ENCODE data around the gene AP1G1.

Gene AP1G1

DNA sequence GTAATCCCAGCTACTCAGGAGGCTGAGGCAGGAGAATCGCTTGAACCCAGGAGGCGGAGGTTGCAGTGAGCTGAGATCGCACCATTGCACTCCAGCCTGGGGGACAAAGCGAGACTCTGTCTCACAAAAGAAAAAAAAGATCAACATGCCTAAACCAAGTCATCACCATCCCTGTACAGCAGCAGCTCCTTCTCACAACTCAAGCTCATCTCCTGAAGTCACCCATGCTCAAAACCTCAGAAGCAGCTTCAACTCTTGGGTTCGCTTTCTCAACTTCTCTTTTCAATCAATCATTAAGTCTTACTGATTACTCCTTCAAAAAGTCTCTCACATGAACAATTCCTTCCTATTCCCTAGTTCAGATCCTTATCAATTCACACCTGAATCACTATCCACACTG lies 115.5 kb downstream of the AP1G1 start (continued):
- TF ChIP-seq ZNF138 (tag by site-specific recombination; IDR thresholded peaks at IDR 0.05; ENCODE audit: borderline replicate concordance) = no peak
- TF ChIP-seq, protein P1, sequence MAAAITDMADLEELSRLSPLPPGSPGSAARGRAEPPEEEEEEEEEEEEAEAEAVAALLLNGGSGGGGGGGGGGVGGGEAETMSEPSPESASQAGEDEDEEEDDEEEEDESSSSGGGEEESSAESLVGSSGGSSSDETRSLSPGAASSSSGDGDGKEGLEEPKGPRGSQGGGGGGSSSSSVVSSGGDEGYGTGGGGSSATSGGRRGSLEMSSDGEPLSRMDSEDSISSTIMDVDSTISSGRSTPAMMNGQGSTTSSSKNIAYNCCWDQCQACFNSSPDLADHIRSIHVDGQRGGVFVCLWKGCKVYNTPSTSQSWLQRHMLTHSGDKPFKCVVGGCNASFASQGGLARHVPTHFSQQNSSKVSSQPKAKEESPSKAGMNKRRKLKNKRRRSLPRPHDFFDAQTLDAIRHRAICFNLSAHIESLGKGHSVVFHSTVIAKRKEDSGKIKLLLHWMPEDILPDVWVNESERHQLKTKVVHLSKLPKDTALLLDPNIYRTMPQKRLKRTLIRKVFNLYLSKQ (tag by site-specific recombination; IDR thresholded peaks at IDR 0.05; ENCODE audit: borderline replicate concordance) = no peak
- TF ChIP-seq ZSCAN30 (tag by site-specific recombination; IDR thresholded peaks at IDR 0.05) = no peak
- no peak for TF ChIP-seq KLF8 (tag by site-specific recombination; IDR thresholded peaks at IDR 0.05)
- no peak for TF ChIP-seq ZNF155 (tag by site-specific recombination; IDR thresholded peaks at IDR 0.05)
- TF ChIP-seq ZNF629 (tag by site-specific recombination; IDR thresholded peaks at IDR 0.05) = no peak
- TF ChIP-seq, protein P2, sequence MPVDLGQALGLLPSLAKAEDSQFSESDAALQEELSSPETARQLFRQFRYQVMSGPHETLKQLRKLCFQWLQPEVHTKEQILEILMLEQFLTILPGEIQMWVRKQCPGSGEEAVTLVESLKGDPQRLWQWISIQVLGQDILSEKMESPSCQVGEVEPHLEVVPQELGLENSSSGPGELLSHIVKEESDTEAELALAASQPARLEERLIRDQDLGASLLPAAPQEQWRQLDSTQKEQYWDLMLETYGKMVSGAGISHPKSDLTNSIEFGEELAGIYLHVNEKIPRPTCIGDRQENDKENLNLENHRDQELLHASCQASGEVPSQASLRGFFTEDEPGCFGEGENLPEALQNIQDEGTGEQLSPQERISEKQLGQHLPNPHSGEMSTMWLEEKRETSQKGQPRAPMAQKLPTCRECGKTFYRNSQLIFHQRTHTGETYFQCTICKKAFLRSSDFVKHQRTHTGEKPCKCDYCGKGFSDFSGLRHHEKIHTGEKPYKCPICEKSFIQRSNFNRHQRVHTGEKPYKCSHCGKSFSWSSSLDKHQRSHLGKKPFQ (tag by site-specific recombination; IDR thresholded peaks at IDR 0.05) = no peak
- no peak for TF ChIP-seq ZNF423 (tag by site-specific recombination; IDR thresholded peaks at IDR 0.05)

DNA sequence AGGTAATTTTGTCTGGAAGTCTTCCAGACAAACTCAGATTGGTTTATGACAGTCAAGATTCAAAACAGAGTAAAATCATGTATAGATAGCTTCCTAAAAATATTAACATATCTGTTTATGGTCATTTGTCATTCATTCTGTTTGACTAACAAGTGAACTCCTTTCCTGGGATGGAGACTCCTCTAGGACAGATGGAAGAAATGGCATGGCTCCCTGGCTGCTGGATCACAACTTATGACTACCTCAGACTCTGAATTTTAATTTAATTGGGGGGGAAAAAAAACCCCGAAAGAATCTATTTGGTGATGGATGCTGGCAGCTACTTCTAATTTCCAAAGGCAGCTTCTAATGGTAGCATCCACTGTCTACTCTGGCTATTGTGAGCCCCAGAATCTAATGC lies 118.7 kb downstream of the AP1G1 start:
- Histone ChIP-seq H3K36me3 (ENCODE audit: control insufficient read depth in 2 of 2, insufficient read depth in 1 of 2, low read length in 2 of 2) (peaks cover 16 to 39% of the 10 kb centered on the region in 2 experiments), H3K9me3 (ENCODE audit: control insufficient read depth, insufficient read depth, low read depth, low read length) (no peaks in the 10 kb centered on the region), H3K4me1 (ENCODE audit: control insufficient read depth, insufficient read depth, low read length) (no peaks in the 10 kb centered on the region), H3K4me3 (ENCODE audit: low read depth, low read length) (no peak overlapping the region), H3K27ac (ENCODE audit: extremely low read depth, low read depth, low read length) (no peak overlapping the region)
- ChIA-PET CTCF (no interaction called here), POLR2A (no interaction called here)
- TF ChIP-seq ZNF175 (tag by site-specific recombination; IDR thresholded peaks at IDR 0.05) (no peak), PRDM1 (tag by site-specific recombination; IDR thresholded peaks at IDR 0.05) (no peak), ZNF37A (tag by site-specific recombination; IDR thresholded peaks at IDR 0.05) (no peak), ZNF24 (tag by site-specific recombination; IDR thresholded peaks at IDR 0.05) (no peak), GLI4 (tag by site-specific recombination; IDR thresholded peaks at IDR 0.05) (no peak), MZF1 (tag by site-specific recombination; IDR thresholded peaks at IDR 0.05; ENCODE audit: borderline replicate concordance) (no peak), ZNF311 (tag by site-specific recombination; IDR thresholded peaks at IDR 0.05; ENCODE audit: borderline replicate concordance) (no peak), ZNF747 (tag by site-specific recombination; IDR thresholded peaks at IDR 0.05) (no peak), ZNF596 (tag by site-specific recombination; IDR thresholded peaks at IDR 0.05) (no peak), ZNF501 (tag by site-specific recombination; IDR thresholded peaks at IDR 0.05) (no peak), ZNF157 (tag by site-specific recombination; IDR thresholded peaks at IDR 0.05) (no peak), ZBTB21 (tag by site-specific recombination; IDR thresholded peaks at IDR 0.05) (no peak), ZNF223 (tag by site-specific recombination; IDR thresholded peaks at IDR 0.05) (no peak), ZBTB8A (tag by site-specific recombination; IDR thresholded peaks at IDR 0.05) (no peak)
- TF ChIP-seq, protein P3, sequence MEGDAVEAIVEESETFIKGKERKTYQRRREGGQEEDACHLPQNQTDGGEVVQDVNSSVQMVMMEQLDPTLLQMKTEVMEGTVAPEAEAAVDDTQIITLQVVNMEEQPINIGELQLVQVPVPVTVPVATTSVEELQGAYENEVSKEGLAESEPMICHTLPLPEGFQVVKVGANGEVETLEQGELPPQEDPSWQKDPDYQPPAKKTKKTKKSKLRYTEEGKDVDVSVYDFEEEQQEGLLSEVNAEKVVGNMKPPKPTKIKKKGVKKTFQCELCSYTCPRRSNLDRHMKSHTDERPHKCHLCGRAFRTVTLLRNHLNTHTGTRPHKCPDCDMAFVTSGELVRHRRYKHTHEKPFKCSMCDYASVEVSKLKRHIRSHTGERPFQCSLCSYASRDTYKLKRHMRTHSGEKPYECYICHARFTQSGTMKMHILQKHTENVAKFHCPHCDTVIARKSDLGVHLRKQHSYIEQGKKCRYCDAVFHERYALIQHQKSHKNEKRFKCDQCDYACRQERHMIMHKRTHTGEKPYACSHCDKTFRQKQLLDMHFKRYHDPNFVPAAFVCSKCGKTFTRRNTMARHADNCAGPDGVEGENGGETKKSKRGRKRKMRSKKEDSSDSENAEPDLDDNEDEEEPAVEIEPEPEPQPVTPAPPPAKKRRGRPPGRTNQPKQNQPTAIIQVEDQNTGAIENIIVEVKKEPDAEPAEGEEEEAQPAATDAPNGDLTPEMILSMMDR (tag by site-specific recombination; IDR thresholded peaks at IDR 0.05) = no peak
- TF ChIP-seq, protein P4, sequence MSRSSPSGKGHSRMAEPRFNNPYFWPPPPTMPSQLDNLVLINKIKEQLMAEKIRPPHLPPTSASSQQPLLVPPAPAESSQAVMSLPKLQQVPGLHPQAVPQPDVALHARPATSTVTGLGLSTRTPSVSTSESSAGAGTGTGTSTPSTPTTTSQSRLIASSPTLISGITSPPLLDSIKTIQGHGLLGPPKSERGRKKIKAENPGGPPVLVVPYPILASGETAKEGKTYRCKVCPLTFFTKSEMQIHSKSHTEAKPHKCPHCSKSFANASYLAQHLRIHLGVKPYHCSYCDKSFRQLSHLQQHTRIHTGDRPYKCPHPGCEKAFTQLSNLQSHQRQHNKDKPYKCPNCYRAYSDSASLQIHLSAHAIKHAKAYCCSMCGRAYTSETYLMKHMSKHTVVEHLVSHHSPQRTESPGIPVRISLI (tag by site-specific recombination; IDR thresholded peaks at IDR 0.05) = no peak
- TF ChIP-seq, protein P5, sequence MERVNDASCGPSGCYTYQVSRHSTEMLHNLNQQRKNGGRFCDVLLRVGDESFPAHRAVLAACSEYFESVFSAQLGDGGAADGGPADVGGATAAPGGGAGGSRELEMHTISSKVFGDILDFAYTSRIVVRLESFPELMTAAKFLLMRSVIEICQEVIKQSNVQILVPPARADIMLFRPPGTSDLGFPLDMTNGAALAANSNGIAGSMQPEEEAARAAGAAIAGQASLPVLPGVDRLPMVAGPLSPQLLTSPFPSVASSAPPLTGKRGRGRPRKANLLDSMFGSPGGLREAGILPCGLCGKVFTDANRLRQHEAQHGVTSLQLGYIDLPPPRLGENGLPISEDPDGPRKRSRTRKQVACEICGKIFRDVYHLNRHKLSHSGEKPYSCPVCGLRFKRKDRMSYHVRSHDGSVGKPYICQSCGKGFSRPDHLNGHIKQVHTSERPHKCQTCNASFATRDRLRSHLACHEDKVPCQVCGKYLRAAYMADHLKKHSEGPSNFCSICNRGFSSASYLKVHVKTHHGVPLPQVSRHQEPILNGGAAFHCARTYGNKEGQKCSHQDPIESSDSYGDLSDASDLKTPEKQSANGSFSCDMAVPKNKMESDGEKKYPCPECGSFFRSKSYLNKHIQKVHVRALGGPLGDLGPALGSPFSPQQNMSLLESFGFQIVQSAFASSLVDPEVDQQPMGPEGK (tag by site-specific recombination; IDR thresholded peaks at IDR 0.05) = no peak

Data from HEK293 (cell line).